Colon (tissue), 2 donors: ENCODE results near the gene SLCO3A1.

Source experiments
- FAIRE-seq: peaks from 2 replicates; lab custom pipeline; 2012; peaks lifted over from hg19 to GRCh38; lab: Jason Lieb, UNC
- donor health status: control.
- donor health status: control.

The SLCO3A1 gene

DNA sequence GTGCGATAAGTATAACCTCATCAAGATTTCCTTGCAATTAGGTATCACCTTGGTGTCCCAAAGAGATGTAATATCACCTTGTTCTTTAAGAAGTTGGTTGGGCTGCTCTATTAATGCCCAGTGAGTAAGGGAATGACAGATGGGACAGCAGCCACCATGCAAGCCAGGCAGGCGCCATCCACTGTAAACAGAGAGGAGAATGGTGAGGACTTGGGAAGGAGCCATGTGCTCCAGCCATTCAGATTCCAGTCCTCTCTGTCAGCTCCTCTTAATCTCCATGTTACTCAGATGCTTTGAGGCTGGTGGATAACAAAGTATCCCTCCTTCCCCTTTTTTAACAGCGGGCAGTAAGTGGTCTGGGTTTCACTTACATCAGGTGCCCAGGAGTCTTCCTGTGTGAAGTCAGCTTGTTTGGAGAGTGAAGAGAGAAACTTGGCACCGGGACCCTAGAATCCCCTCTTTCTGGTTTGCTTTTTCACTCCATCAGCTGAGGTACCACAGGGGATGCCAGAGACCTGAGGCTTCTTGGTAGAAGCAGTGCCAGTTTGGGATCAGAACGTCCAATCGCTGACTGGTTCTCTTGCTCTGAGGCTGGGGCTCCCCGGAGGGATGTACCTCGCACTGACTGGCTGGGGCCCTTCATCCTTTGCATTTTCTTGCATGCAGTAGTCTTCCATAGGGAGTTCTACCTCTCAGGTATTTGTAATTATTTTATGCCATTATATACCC lies 29.5 kb downstream of the SLCO3A1 start:
- FAIRE-seq: no peak

DNA sequence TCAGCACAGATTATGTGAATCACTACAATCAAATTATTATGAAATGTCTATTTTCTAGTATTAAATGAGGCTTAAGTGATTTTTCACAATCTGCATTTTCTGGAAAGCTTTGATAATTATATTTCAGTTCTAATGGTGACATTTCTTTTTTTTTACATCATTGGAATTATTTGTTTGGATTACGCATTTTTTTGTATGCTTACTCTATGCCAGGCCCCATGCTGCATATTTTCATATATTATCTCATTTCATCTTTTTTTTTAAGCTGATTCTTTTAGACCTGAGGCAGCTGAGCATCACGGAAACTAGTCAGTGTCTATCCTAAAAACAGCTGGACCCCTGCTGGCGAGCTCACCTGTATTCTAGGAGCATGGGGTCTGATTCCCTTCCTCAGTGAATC lies 31.1 kb downstream of the SLCO3A1 start:
- no peak for FAIRE-seq

DNA sequence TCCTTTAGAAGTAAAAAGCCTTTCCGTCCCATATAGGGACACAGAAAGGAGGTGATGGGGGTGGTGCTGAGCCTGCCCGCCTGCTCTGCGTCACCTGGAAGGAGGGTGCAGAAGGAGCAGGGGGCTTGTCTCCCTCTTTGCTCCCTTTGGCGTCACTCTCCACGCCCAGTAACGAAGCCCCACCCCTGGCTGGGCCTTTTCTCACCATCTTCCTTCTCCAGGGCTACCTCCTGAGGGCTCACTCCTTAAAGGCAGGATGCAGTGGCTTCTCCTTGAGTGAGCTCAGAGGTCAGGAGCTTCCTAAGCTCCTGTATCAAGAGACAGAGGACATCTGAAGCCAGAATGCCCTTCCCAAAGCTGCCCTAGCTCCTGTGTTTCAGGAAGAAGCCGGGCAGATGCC lies 31.5 kb downstream of the SLCO3A1 start:
- FAIRE-seq: no peak

DNA sequence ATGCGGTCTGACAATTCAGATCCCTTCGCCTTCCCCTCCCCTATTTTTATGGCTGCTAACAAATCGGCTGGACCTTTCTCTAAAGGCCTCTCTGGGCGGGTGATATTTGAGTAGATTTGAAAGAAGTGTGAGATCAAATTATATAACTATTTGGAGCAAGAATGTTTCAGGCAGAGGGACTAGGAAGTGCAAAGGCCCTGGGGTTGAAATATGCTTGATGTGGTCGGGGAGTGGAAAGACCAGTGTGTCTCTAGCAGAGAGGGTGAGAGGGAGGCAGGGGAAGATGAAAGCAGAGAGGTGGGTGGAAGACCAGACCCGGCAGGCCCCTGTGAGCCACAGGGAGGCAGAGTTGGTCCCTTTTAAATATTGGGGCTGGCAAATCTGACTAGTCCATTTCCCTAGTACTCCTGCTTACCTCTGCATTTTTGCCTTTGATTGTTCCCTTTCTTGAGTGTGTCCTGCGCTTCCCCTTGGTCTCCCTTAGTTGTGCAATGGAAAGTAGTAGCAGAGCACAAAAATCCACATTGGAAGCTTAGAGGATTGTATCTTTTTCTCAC lies 32.3 kb downstream of the SLCO3A1 start:
- no peak for FAIRE-seq

DNA sequence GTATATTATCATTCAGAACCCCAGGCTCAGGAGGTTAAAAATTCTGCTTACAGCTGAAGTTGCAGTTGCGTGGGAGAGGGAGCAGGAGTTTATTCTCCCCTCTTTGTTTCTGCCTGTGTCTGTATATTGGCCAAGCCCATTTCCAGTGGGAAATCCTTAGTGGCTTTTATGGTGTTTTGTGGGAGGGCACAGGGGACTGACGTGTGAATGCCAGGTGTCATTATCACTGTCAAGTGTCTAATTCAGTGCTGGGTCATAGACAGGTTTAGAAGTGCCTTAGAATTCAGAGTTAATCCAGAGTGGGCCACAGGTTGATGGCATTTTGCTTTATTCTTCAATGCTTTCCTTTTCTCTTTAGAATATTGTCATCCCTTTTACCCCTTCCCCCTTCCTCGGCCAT lies 33.4 kb downstream of the SLCO3A1 start:
- FAIRE-seq: no peak

DNA sequence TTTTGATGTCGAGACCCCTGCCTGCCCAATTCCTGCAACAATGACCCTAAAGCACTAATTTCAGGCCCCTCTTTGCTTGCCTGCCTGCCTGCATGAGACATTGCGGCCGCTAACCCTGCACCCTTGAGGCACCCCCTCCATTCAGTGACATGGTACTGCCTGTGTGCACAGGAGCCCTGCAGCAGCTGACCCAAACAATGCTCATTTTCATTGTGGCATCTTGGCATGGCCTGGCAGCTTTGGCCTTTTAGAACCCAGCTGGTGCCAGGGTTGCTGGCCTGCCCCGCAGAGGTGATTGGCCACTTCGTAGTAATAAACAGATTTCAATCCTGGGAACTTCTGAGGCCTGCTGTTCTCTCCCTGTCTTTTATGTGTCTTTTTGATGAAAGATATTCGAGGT lies 33.8 kb downstream of the SLCO3A1 start:
- FAIRE-seq: no peak

DNA sequence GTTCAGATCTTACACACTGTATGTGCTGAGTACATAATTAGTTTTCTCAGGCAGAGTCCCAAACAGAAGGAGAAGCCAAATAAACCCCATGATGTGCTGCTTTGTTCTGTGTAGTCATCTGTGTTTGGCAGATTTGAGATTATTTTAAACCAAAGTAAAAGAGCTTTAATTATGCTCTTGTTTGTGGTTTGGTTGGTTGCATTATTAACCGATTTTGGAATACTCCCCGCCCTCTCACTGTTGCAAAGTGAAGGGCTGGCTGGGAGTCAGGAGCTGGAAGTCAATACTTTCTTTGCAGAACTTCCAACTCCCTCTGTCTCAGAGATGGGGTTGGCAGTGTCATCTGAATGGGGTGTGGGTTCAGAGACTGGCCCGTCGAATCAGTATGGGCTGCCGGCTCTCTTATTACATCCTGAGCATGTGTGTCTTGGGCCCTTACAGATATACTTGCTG lies 34.4 kb downstream of the SLCO3A1 start:
- FAIRE-seq: no peak

DNA sequence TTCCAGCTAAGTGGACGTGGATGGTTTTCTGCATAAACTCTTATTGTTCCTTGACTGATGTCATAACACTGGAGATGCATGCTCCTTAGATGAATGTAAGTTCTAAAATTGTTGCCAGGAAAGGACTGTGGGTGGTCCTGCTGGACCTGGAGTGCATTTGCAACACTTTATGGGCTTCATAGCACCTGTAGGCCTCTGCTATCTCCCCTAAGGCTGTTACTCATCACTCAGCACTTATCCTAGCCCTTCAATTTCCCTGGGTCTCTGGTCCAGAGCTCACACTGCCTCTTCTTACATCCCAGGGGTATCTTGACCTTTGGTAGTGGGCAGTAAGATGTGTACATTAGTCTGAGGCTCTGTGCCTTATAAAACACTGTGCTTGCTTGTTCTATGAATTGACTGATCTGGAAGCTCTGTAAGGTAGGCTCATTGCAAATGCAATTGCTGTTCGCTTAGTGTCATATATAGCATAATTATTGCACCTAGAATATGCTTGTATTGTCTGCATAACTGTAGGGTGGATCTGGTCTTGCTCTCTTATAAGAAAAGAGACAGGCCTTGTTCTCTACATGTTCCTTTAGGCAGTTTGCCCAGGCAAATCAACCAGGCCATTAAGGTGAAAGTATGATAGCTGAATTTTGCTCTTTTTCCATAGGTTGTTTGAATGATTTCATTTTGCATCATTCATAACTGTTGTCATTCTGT lies 35.8 kb downstream of the SLCO3A1 start:
- FAIRE-seq: no peak

DNA sequence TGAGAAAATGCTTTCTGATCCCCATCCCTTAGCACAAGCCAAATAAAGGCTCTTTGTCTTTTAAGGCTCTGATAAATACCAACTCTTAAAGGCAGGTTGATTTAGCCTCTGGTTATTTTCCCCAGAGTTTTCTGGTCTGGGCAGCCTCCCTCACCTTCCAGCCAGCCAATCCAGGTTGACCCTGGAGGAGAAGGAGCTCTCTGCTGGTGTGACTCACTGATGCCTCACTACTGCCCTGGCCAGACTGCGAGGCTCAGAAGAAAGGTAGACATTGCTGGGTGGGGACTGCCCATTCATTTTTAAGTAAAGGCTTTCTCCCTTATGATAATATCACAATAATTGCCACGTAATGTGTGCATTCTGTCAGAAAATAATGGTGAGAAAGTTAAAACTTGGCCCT lies 37.1 kb downstream of the SLCO3A1 start:
- FAIRE-seq: no peak

DNA sequence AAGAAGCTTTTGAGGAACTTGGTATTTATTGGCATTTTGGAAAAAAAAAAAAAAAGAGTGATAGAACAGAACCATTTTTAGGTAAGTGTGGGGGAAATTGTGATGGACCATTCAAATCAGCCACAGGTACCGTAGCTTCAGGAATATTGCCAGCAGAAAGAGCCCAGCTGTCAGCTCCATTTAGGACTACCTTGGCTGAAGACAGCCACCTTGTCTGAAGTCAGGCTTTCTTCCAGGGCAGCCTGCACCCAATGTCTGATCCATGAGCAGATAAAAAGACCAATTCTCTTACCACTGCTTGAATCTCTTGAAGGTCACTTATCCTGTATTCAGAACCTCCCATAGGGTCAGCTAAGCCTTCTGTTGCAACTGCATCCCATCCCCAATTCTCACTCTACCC lies 37.6 kb downstream of the SLCO3A1 start:
- FAIRE-seq: no peak

DNA sequence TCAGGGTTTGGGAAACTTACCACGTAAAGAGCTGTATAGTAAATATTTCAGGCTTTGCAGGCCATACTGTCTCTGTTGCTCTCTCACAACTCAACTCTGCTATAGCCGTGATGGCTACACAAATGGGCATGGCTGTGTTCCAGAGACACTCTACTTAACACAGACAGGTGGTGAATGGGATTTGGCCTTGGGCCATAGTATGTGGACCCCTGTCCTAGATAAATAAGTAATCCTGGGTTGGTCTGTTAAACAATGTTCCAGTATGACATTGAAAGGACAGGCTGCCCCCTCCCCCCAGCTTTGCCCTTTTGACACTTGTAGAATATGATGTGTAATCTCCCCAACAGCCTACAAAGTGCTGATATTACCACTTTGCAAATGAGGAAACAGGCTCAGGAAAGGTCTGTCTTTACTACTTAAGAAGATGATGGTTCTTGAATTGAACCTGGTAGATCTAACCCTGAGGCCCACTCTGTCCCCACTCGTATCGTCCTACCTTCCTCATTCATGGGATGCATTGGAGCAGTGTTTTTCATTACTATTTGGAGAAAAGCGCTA lies 38.4 kb downstream of the SLCO3A1 start:
- no peak for FAIRE-seq

DNA sequence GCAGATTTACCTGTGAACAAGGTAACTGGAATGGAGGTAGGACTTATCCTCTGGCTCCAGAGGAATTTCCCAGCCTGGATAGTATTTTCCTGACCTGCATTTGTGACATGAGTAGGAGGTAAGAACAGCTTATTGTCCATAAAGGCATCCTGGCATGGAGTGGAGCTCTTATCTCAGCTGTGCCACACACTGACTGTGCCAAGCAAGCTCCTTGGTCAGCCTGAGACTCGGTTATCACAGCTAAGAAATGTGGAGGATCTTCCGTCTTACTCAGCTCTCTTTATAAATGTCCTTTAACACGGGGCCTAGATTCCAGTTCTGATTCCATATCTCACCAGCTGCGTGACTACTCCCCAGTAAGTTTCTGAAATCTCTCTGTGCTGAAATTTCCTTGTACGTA lies 38.9 kb downstream of the SLCO3A1 start:
- no peak for FAIRE-seq

DNA sequence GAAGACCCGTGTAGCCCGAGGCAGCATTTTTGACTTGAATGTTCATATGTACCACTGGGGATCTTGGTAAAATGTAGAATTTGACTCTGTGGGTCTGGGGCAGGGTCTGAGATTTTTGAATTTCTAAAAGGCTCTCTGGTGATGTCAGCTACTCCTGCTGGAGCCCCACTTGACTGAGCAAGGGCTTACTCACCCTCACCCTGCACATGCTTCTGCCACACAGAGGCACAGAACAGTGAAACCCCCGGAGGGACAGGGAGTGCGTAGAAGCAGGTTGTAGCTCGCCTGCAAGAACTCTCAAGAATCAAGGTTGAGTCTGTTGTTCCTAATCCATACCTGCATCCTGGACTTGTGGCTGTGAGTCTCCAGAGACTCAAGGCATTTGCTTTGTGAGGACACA lies 41.1 kb downstream of the SLCO3A1 start:
- FAIRE-seq: no peak

DNA sequence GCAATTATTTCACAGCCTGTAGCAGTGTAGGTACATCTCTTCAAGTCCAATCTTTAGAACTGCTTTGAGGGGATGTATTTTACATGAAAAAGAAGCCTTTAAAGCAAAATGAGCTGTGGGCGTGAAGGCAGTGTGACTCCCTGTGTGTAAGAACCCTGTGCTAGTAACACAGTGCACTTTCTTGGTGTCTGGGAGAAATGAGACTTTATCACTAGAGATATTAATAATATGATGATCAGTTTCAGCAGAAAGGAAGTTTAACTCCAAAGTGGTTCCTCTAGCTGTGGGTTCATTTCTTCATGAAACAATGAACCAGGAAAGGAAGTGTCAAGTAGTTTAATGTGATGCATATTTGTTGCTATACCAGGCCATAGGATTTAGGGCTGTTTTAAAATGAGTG lies 41.5 kb downstream of the SLCO3A1 start:
- no peak for FAIRE-seq

DNA sequence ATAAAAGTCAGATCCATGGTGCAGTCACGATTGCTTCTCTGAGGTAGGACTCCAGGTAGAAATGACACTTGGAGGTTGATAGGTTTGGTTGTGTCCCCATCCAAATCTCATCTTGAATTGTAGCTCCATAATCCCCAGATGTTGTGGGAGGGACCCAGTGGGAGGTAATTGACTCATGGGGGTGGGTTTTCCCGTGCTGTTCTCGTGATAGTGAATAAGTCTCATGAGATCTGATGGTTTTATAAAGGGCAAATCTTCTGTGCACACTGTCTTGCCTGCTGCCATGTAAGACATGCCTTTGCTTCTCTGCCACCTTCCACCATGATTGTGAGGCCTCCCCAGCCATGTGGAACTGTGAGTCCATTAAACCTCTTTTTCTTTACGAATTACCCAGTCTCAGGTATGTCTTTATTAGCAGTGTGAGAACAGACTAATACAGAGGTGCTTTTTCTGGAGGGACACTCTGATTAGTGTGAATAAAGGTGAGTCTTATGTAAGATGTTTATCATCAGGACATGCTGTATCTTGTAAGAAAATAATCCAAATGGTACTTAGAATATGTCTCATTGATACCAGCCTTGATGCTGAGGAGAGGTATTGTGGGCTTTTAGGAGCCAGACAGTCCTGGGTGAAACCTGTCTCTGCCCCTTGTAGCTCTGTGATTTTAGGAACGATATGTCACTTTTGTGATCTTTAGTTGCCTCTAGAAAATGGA lies 43.0 kb downstream of the SLCO3A1 start:
- no peak for FAIRE-seq

DNA sequence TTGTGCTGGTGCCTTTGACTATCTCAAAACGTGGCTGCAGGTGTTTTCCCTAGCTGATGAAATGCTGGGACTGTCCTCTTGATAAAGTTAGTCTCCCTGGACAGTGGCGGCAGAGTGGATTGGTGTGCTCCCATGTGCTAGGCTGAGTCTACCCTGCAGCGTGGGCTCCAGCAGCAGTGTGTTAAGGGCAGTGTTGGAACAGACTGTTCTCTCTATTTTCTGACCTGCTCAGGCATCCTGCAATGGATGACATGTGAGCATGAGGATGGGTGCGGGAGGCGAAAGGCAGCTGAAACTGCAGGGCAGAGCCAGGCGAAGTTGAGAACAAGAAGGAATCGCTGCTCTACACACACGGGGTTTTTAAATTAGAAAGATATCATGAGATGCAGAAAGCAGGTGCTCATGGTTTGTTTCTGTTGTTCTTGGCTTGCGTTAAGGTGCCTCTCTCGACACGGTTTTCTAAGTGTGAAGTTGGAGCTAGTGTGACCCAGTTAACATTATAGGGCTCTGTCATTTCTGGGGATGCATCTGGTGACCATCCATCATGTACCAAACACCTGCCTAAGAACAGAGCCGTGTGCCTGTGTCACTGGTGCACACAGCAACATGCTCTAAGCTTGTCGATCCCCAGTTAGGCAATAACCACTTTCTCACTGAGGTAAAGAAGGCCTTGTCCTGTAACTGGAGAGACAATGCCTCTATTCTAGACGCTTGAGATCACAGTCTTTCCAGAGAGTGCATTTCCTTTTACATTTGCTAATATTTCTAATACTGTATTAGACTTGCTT lies 44.3 kb downstream of the SLCO3A1 start:
- no peak for FAIRE-seq

DNA sequence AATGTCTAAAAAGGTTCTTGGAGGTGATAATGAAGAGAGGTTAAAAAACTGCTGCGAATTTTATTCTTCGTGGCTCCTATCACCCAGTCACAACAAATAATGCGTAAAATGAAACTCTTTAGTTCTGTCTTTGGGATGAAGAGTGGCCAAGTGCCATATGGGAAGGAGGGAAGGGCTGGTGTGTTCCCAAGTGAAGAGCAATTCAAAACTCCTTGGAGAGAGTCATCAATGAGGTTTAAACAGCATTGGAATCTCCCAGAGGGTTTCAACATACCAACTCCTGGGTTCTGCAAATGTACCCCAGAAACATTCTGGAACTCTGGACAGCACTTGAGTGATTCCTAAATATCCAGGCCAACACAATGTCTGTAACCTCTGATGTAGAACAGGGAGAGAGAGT lies 45.3 kb downstream of the SLCO3A1 start:
- FAIRE-seq: no peak

DNA sequence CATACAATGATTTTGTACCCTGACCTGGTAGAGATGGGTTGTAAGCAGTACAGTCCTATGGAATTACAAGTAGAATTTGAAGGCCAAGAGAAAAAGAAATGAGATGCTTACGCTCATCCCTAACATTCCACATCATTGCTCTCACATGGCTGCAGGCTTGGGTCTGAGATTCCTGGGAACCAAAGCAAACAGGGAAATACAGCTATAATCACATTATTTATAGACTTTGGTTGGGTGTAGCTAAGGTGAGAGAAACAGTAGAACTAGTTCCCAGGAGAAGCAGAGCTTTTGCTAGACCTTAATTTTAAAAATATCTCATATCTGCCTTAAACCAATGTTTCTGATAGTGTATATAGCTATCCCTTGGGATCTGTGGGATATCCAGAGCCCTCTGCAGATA lies 51.4 kb downstream of the SLCO3A1 start:
- no peak for FAIRE-seq

DNA sequence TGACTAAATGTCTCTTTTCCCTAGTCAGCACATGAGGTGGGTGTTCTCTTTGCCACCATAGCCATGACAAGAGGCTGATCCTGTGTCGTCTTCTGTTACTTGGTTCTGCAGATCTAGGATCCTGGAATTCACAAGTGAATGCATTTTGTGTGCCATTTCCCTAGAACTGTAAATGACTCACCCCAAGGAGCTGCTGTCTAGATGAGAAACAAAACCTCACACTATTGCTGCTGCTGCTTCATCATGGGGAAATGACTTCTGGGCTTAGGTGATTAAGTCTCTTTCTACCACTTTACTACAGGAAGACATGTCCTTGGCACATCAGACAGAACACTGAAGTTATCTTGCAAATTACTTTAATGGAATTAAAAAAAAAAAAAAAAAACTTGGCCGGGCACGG lies 54.9 kb downstream of the SLCO3A1 start:
- no peak for FAIRE-seq

DNA sequence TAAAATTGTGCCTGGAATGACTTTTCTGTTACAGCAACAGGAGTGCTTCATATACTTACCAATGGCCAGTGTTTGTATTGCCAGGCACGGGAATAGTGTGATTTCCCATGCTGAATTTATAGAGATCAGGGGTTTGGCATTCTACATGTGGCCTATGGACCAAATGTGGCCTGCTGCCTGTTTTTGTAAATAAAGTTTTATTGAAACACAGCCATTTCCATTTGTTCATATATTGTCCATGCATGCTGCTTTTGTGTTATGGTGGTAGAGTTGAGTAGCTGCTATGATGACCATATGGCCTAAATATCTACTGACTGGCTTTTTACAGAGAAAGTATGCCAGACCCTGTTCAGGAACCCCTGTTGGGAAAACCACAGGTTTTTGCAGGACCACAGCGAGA lies 55.6 kb downstream of the SLCO3A1 start:
- FAIRE-seq: no peak

DNA sequence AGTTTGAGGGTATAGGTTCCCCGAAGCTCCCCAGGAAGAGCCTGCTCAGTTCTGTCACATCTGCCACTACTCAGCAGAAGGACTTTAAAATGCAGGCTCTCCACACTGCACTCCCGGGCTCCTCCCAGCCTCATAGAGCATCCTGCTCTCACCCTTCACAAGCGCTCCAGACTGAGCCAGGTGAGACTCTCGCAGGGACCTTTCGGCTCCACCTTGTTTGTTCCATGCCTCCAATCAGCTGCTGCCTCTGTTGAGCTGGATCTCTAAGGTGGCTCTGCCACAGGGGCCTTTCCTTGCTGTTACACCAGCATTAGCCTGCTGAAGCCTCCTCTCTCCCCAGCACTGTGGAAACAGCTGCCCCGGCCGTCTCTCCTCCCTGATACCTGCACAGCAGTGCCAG lies 56.1 kb downstream of the SLCO3A1 start:
- FAIRE-seq: no peak

DNA sequence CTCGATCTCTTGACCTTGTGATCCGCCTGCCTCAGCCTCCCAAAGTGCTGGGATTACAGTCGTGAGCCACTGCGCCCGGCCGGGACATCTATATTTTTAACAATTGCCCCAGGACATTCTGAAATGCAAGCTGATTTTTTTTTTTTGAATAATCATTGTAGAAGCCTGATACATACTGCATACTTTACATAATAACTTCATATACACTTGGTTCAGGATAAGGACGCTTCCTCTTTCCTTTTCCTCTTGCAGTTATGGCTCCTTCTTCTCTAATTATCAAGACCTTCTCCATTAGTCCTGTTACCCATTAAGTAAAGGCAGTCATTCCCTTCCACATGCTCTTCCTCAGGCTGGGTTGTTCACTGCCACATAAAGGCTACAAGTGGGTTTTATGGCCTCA lies 58.3 kb downstream of the SLCO3A1 start:
- FAIRE-seq: no peak
